Measurements from ENCODE around the gene CGREF1.

The CGREF1 gene

GRCh38 chr2:27071990-27072830 is 46.7 kb downstream of the CGREF1 start:
- no peak for DNase-seq

DNA sequence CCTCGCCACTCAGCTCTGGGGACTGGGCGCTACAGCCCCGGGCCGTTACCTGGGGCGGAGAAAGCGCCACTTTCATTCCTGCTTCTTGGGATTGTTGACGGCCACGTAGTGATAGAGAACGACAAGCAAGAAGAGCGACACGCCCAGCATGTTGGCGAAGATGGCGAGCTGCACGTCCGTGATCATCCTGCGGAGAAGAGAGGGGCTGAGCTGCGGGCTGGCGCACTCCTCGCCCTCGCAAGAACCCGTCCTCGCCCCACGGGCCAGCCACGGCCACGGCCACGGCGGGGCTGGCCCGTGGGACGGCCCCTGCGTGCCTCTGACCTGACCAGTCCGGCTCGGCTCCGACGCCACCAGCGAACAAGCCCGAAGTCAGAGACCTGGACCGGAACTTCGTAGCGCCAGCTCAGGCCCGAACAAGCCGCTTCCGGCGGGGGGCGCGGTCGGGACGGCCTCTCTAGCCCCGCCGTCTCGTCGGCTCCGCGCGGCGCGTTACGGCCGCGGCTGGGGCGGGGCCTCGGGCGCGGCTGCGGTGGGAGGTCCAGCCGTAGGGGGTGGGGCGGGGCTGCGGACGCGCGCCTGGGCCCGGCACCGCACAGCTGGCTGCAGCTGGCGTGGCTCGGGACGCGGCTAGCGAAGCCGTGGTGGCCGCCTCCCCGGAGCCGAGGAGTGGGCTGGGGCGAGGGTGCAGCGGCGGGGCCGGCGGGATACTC is 47.5 kb downstream of the CGREF1 start, which contains the start of gene OST4:
Gene OST4 (minus strand): TSS at position 378 of the 713 bp plus-strand sequence.
- peak; percentile 88 for DNase-seq

- DNase-seq: no peak
Observed at GRCh38 chr2:27070653-27071276, 48.2 kb downstream of the CGREF1 start.

GRCh38 chr2:27069961-27070618 is 48.8 kb downstream of the CGREF1 start:
- DNase-seq: no peak

- DNase-seq: no peak
Observed at GRCh38 chr2:27069436-27069835, 49.5 kb downstream of the CGREF1 start.

DNA sequence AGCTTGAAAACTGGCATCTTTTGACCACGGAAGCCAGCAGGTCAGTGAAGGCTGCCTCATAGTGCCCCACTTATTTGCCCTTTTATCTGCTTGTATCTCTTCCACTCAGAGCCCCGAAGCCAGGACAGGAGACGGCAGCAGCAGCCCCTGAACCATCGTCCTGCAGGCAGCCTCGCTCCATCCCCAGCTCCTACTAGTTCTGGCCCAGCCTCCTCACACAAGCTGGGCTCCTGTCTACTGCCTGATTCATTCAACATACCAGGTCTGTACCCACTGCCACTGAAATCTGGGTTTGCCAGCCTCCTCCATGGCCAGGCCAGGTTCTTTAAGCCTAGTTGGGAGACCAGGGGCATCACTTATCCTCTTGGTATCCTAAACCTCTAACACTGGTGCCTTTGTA is 51.5 kb downstream of the CGREF1 start:
- no peak for DNase-seq

GRCh38 chr2:27065128-27065527 is 53.8 kb downstream of the CGREF1 start:
- DNase-seq: no peak

DNA sequence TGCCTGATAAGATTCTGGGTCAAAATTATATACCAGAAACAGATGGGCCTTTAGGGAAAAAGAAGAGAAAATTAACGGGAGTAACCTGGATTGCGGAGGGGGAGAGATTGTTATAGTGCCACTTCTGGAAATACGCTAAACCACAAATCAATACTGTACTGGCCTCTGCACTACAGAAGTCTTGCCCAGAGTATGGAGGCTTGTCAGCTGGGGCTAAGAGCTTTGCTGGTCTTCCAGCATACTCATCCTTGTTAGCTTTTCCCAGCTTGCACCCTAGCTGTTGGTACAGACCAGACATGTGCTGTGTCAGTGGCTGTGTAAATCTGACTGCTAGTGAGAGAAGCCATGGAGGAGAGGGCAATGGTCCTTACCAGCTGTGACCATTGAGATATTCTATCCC is 58.6 kb downstream of the CGREF1 start:
- DNase-seq: no peak

DNA sequence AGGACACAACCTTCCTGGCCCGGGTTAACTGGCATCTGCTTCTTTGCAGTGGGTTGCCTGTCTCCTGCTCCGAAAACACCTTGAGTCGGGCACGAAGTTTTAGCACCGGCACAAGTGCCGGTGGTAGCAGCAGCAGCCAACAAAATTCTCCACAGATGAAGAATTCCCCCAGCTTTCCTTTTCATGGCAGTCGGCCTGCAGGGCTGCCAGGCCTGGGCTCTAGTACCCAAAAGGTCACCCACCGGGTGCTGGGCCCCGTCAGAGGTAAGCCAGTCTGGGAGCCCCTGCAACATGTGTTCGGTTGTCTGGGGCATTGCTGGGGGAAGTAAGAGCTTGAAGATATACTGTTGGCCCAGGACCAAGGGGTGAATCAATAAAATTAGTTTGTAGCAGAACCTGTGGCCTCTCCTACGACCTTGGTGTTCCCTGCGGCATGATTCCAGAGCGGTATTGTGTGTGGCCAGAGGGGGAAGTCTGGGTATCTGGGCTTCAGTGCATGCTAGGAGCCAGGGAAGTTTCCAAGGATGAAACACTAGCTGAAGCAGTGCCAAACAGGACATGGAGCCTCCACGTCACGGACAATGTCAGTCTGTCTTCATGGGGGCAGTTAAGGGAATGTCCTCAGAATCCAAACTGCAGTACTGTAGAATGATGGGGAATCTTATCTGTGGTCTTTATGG is 59.6 kb downstream of the CGREF1 start:
- no peak for DNase-seq

GRCh38 chr2:27058210-27058609 is 60.7 kb downstream of the CGREF1 start:
- DNase-seq: no peak

GRCh38 chr2:27057184-27057583 is 61.7 kb downstream of the CGREF1 start:
- DNase-seq: no peak

DNA sequence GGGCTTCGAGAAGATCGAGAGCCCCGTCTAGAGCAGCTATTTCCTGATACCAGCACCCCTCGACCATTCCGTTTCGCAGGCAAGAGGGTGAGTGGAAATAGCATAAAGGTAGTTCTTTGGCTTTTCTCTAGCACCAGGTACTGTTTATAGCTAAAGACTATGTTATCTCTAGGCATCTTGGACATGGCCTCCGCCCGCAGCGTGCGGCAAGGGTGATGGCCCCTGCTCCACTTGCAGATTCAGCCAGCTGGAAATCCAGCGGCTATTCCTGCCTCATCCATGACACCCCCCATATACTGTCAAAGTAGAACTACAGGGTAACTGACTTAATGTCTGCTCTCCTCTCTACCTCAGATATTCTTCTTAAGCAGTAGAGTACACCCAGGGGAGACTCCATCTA is 64.2 kb downstream of the CGREF1 start:
- DNase-seq: no peak

GRCh38 chr2:27053776-27054175 is 65.2 kb downstream of the CGREF1 start:
- DNase-seq: no peak

GRCh38 chr2:27053321-27053720 is 65.6 kb downstream of the CGREF1 start:
- DNase-seq: no peak

- DNase-seq: no peak
Observed at GRCh38 chr2:27051902-27052645, 66.9 kb downstream of the CGREF1 start.

DNA sequence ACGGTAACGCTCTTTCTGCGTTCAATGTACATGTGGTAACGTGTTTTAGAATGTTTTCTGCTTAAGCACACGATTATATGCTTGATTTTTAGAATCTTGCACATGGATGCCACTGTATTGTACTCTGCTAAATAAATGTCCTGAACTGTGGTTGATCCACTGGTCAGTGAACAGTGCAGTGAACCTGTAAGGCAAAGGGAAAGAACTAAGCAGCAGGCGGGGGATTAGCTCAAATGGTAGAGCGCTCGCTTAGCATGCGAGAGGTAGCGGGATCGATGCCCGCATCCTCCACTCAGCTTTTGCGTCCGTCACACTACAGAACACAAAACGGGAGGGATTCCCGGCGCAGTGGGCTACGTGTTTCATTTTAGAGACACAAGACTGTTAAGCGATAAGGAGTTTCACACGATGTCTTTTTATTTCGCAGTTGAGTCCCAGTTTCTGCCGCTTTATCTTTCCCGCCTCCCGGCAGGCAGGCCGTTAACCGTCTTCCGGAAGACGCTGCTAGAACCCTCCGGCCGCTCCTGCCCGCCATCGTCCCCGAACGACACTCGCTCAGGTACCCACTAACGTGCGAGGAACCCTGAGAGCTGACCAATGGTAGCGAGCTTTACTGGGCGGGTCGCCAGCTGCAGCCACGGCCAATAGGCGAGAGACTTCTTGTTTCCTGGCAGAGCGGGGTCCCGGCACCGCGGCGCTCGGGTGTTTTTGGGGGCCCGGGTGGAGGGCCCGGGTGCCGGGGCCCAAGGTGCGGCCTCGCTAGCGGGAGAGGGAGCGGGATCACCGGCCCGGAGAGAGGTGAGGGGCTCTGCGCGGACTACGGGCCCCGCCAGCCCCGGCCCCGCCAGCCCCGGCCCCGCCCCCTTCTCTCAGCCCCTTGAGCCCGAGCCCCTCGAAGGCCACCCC is 67.7 kb downstream of the CGREF1 start, which contains the start of gene AGBL5:
Gene AGBL5 (plus strand): TSS at position 673 of the 906 bp plus-strand sequence. CDS start 1,291 bp downstream, outside the sequence.
- peak; percentile 95 for DNase-seq
